HepG2 (cell line): ENCODE data around the gene SERINC2. TPM values are rescaled to one million over a fixed set of nuclear protein-coding genes. Genes with fewer than 3 reads are reported as not detected.
A peak's percentile ranks its signal among the peaks of the same experiment; 100 is the strongest.

Experiments used
- ATAC-seq: fragments of 200-7000 bp; cut with Tn5 transposase; 3 replicates; pipeline ENCODE4 v1.9.1; 2020; ENCODE audit warnings: mild to moderate bottlenecking, moderate library complexity
- BruUV-seq: library from RNA; stranded (reverse); fragments of 400-500 nt; replicated peaks from 2 replicates; lab custom pipeline; 2021; lab: Mats Ljungman, UMichigan
- CTCF ChIA-PET: fragments of 300-600 bp; formaldehyde crosslinking; extraction: SDS; loops from one replicate; lab custom pipeline; 2021; ENCODE audit warnings: low total read pairs, inconsistent platforms, low intra/inter-chr PET ratio; lab: Yijun Ruan, JAX
- POLR2A ChIA-PET: fragments of 350-600 bp; sonication (Branson Sonifier 250); formaldehyde crosslinking; loops from one replicate; lab custom pipeline; 2020; ENCODE audit warnings: antibody characterized with exemption, inconsistent platforms; lab: Yijun Ruan, JAX
- DNase-seq: peaks from one replicate; pipeline ENCODE4 v3.0.0-alpha.2; 2015; ENCODE audit warnings: low spot score
- FAIRE-seq: peaks from 3 replicates; lab custom pipeline; 2011; peaks lifted over from hg19 to GRCh38; lab: Jason Lieb, UNC
- H2AFZ ChIP-seq: one replicate; pipeline ENCODE4 v1.6.1; 2011; ENCODE audit warnings: low read length, inconsistent platforms
- H3K27ac ChIP-seq: fragments of 300-600 bp; 3 replicates; pipeline ENCODE4 v1.8.0; 2011; ENCODE audit warnings: mixed run types, mild to moderate bottlenecking, mixed read lengths, low read length, inconsistent platforms; ENCODE audit not compliant: insufficient read depth; ENCODE audit errors: extremely low read length
- H3K27me3 ChIP-seq, 2 experiments: fragments of 200-600 bp in 1 of 2; 2 replicates in 1 of 2; 3 replicates in 1 of 2; pipeline versions ENCODE4 v1.6.0 to v1.8.0; 2011; ENCODE audit warnings: low read length in 2 of 2, mild to moderate bottlenecking in 2 of 2, moderate library complexity in 2 of 2, inconsistent platforms in 1 of 2; ENCODE audit not compliant: insufficient read depth in 2 of 2, control insufficient read depth in 1 of 2
- H3K36me3 ChIP-seq, 2 experiments: fragments of 200-600 bp in 1 of 2; replicated peaks in 1 of 2; 2 replicates in 1 of 2; 3 replicates in 1 of 2; pipeline versions ENCODE4 v1.5.1 to v1.8.0; 2011; ENCODE audit warnings: low read length in 2 of 2, inconsistent platforms in 1 of 2; ENCODE audit not compliant: insufficient read depth in 2 of 2, control insufficient read depth in 1 of 2
- H3K4me1 ChIP-seq: 2 replicates; pipeline ENCODE4 v1.5.1; 2012; ENCODE audit warnings: low read length, inconsistent platforms; ENCODE audit not compliant: insufficient read depth
- H3K4me2 ChIP-seq: 2 replicates; pipeline ENCODE4 v1.6.0; 2011; ENCODE audit warnings: low read depth, low read length, inconsistent platforms
- H3K4me3 ChIP-seq, 3 experiments: fragments of 200-600 bp in 1 of 3; sonication (generic), shearing (Covaris generic) in 1 of 3; replicated peaks in 1 of 3; 2 replicates each; pipeline ENCODE4 v1.5.1; 2011 to 2016; ENCODE audit warnings: low read length in 3 of 3, inconsistent platforms in 2 of 3, low read depth in 2 of 3, mild to moderate bottlenecking in 2 of 3, control low read depth in 1 of 3, mixed read lengths in 1 of 3; ENCODE audit not compliant: insufficient read depth in 1 of 3
- H3K79me2 ChIP-seq: one replicate; pipeline ENCODE4 v1.6.1; 2011; ENCODE audit warnings: low read length, inconsistent platforms; ENCODE audit not compliant: insufficient read depth
- H3K9ac ChIP-seq: 2 replicates; pipeline ENCODE4 v1.6.0; 2011; ENCODE audit warnings: mild to moderate bottlenecking, low read depth, low read length, inconsistent platforms; ENCODE audit not compliant: insufficient read depth
- H3K9me3 ChIP-seq: 2 replicates; pipeline ENCODE4 v1.5.1; 2012; ENCODE audit warnings: mild to moderate bottlenecking, low read length
- H4K20me1 ChIP-seq: 2 replicates; pipeline ENCODE4 v1.6.0; 2011; ENCODE audit warnings: inconsistent platforms, mild to moderate bottlenecking, low read length, moderate library complexity; ENCODE audit not compliant: insufficient read depth
- DNMT3B ChIP-seq: conservative IDR thresholded peaks from 2 replicates; pipeline ENCODE4 v1.6.1; 2016; ENCODE audit warnings: missing biosample characterization, control low read depth
- ETV6 ChIP-seq: sonication (generic); formaldehyde crosslinking; conservative IDR thresholded peaks from 2 replicates; pipeline ENCODE4 v1.4.0; 2020; ENCODE audit warnings: missing genetic modification reagents
- GABPB1 ChIP-seq: IDR thresholded peaks from 2 replicates; pipeline ENCODE4 v1.6.1; 2016; ENCODE audit warnings: mild to moderate bottlenecking, missing genetic modification reagents, moderate library complexity, missing compliant biosample characterization
- GATAD2A ChIP-seq: IDR thresholded peaks from 2 replicates; pipeline ENCODE4 v1.6.1; 2016
- HNRNPLL ChIP-seq: fragments of 200-400 bp; formaldehyde crosslinking; IDR thresholded peaks from 2 replicates; pipeline ENCODE4 v1.6.1; 2017; ENCODE audit warnings: mild to moderate bottlenecking, low read depth, low read length; ENCODE audit not compliant: poor library complexity, severe bottlenecking
- NFKB2 ChIP-seq: sonication (generic); formaldehyde crosslinking; IDR thresholded peaks from 2 replicates; pipeline ENCODE4 v1.4.0; 2020; ENCODE audit warnings: missing genetic modification reagents, borderline replicate concordance
- RBFOX2 ChIP-seq: fragments of 200-400 bp; formaldehyde crosslinking; IDR thresholded peaks from 2 replicates; pipeline ENCODE4 v1.6.1; 2017; ENCODE audit warnings: low read depth, mild to moderate bottlenecking, low read length
- RBM39 ChIP-seq: fragments of 200-400 bp; formaldehyde crosslinking; IDR thresholded peaks from one replicate; pipeline ENCODE4 v1.6.1; 2018; ENCODE audit warnings: antibody characterized with exemption, mild to moderate bottlenecking, low read depth, low read length; ENCODE audit not compliant: poor library complexity, severe bottlenecking
- TBX2 ChIP-seq: sonication (generic); formaldehyde crosslinking; IDR thresholded peaks from 2 replicates; pipeline ENCODE4 v1.5.0; 2020; ENCODE audit warnings: missing genetic modification reagents, mild to moderate bottlenecking, borderline replicate concordance
- TOPORS ChIP-seq: sonication (generic); formaldehyde crosslinking; IDR thresholded peaks from 2 replicates; pipeline ENCODE4 v1.8.0; 2023; ENCODE audit warnings: mild to moderate bottlenecking, missing genetic modification reagents
- ZFP62 ChIP-seq: sonication (generic); formaldehyde crosslinking; IDR thresholded peaks from 2 replicates; pipeline ENCODE4 v1.4.0; 2020; ENCODE audit warnings: missing genetic modification reagents
- ZNF891 ChIP-seq: sonication (generic); formaldehyde crosslinking; IDR thresholded peaks from 2 replicates; pipeline ENCODE4 v1.5.0; 2020; ENCODE audit warnings: mild to moderate bottlenecking, missing genetic modification reagents
- WGBS: methylation state at CpG from one replicate; pipeline ENCODE4 v1.1.6; 2017; ENCODE audit warnings: low lambda C conversion rate; 5-methylcytosine and 5-hydroxymethylcytosine counted together
- in situ Hi-C: cut with HindIII; loops from 2 replicates; pipeline ENCODE4 v1.10.0; 2017; ENCODE audit warnings: low pct_unique_long_range_greater_than_20kb; ENCODE audit not compliant: extremely low pct_ligation_motif_present
- intact Hi-C: fragments of 100-400 bp; cut with micrococcal nuclease; formaldehyde crosslinking; loops from one replicate; pipeline ENCODE4 v1.10.0; 2022; ENCODE audit not compliant: unreplicated experiment
- polyA plus RNA-seq, 8 experiments: library from polyadenylated mRNA; depleted of rRNA in 3 of 8; stranded (reverse) in 7 of 8; unstranded in 1 of 8; fragments of >200 nt; fragmentation: Illumina TruSeq in 4 of 8; extraction: Trizol in 4 of 8; gene quantifications; 2 replicates each; pipeline versions ENCODE4 v1.2.1 to v1.2.3, GENCODE V29; 2011 to 2016; ENCODE audit warnings: low read depth in 4 of 8, missing spikeins in 1 of 8, mixed read lengths in 1 of 8; ENCODE audit not compliant: insufficient read depth in 1 of 8
- total RNA-seq, 5 experiments: library from RNA; depleted of rRNA; stranded (reverse); fragments of >200 nt; fragmentation: Illumina TruSeq; extraction: Trizol; gene quantifications; 2 replicates each; pipeline ENCODE4 v1.2.3, GENCODE V29; 2016; ENCODE audit warnings: low read depth in 1 of 5
- TF ChIP-seq, protein P1 (sequence below): sonication (generic); formaldehyde crosslinking; IDR thresholded peaks from 2 replicates; pipeline ENCODE4 v1.4.0; 2020; ENCODE audit warnings: missing genetic modification reagents
- TF ChIP-seq, protein P2 (sequence below): sonication (generic); formaldehyde crosslinking; IDR thresholded peaks from one replicate; pipeline ENCODE4 v1.5.1; 2020; ENCODE audit warnings: mild to moderate bottlenecking, missing genetic modification reagents; ENCODE audit errors: not compliant biosample characterization

SERINC2 gene
- total and polyA plus RNA-seq, 2 of the 13 experiments (the other 11 are each of a cell fraction or from before 2014, with no cell fraction given), result 4.8 to 126 TPM

DNA sequence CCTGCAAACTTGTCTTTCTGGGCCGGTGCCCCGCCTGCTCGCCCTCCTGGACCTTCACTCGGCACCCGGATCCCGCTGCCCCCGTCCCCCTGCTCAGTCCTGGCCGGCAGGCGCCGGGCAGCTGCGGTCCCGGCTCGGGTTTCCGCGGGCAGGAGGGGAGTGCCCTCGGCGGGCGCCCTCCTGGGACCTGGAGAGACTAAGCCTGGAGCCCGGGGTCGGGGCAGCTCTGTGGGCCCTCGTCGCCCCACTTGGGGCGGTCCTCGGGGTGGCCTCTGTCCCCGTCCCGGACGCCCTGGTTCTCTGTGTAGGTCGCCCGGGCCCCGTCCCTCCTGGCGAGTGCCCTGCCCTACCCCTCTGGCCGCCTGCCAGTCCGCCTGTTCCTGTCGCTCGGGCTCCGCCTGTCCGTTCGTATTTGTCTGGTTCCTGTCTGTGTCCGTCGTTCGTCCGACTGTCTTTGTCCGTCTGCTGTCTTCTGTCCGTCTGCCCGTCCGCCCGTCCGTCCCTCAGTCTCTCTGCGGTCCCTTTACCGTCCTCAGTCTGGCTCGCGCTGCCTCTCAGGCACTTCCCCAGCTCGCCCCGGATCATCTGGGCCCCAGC, 490 bp downstream of the SERINC2 start:
- CTCF ChIA-PET, result no interaction called here
- TF ChIP-seq ZNF891 (0 out of 2 replicates have a peak, but pooled peaks have one; percentile 16), DNMT3B (CRISPR knock-in tag) (no peak), TBX2 (CRISPR knock-in tag) (peak; percentile 49; the same call in 1 of the 2 replicates), ETV6 (CRISPR knock-in tag) (no peak), RBM39 (peak; percentile 35), GABPB1 (CRISPR knock-in tag) (peak; percentile 27; the same call in 1 of the 2 replicates), ZFP62 (CRISPR knock-in tag) (no peak), NFKB2 (peak; percentile 15; the same call in 1 of the 2 replicates), HNRNPLL (peak; percentile 46), RBFOX2 (peak; percentile 79), GATAD2A (CRISPR knock-in tag) (0 out of 2 replicates have a peak, but pooled peaks have one; percentile 9), TOPORS (CRISPR knock-in tag) (peak; percentile 80)
- TF ChIP-seq, protein P1, sequence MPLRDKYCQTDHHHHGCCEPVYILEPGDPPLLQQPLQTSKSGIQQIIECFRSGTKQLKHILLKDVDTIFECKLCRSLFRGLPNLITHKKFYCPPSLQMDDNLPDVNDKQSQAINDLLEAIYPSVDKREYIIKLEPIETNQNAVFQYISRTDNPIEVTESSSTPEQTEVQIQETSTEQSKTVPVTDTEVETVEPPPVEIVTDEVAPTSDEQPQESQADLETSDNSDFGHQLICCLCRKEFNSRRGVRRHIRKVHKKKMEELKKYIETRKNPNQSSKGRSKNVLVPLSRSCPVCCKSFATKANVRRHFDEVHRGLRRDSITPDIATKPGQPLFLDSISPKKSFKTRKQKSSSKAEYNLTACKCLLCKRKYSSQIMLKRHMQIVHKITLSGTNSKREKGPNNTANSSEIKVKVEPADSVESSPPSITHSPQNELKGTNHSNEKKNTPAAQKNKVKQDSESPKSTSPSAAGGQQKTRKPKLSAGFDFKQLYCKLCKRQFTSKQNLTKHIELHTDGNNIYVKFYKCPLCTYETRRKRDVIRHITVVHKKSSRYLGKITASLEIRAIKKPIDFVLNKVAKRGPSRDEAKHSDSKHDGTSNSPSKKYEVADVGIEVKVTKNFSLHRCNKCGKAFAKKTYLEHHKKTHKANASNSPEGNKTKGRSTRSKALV (CRISPR knock-in tag), result 0 out of 2 replicates have a peak, but pooled peaks have one; percentile 20
- TF ChIP-seq, protein P2, sequence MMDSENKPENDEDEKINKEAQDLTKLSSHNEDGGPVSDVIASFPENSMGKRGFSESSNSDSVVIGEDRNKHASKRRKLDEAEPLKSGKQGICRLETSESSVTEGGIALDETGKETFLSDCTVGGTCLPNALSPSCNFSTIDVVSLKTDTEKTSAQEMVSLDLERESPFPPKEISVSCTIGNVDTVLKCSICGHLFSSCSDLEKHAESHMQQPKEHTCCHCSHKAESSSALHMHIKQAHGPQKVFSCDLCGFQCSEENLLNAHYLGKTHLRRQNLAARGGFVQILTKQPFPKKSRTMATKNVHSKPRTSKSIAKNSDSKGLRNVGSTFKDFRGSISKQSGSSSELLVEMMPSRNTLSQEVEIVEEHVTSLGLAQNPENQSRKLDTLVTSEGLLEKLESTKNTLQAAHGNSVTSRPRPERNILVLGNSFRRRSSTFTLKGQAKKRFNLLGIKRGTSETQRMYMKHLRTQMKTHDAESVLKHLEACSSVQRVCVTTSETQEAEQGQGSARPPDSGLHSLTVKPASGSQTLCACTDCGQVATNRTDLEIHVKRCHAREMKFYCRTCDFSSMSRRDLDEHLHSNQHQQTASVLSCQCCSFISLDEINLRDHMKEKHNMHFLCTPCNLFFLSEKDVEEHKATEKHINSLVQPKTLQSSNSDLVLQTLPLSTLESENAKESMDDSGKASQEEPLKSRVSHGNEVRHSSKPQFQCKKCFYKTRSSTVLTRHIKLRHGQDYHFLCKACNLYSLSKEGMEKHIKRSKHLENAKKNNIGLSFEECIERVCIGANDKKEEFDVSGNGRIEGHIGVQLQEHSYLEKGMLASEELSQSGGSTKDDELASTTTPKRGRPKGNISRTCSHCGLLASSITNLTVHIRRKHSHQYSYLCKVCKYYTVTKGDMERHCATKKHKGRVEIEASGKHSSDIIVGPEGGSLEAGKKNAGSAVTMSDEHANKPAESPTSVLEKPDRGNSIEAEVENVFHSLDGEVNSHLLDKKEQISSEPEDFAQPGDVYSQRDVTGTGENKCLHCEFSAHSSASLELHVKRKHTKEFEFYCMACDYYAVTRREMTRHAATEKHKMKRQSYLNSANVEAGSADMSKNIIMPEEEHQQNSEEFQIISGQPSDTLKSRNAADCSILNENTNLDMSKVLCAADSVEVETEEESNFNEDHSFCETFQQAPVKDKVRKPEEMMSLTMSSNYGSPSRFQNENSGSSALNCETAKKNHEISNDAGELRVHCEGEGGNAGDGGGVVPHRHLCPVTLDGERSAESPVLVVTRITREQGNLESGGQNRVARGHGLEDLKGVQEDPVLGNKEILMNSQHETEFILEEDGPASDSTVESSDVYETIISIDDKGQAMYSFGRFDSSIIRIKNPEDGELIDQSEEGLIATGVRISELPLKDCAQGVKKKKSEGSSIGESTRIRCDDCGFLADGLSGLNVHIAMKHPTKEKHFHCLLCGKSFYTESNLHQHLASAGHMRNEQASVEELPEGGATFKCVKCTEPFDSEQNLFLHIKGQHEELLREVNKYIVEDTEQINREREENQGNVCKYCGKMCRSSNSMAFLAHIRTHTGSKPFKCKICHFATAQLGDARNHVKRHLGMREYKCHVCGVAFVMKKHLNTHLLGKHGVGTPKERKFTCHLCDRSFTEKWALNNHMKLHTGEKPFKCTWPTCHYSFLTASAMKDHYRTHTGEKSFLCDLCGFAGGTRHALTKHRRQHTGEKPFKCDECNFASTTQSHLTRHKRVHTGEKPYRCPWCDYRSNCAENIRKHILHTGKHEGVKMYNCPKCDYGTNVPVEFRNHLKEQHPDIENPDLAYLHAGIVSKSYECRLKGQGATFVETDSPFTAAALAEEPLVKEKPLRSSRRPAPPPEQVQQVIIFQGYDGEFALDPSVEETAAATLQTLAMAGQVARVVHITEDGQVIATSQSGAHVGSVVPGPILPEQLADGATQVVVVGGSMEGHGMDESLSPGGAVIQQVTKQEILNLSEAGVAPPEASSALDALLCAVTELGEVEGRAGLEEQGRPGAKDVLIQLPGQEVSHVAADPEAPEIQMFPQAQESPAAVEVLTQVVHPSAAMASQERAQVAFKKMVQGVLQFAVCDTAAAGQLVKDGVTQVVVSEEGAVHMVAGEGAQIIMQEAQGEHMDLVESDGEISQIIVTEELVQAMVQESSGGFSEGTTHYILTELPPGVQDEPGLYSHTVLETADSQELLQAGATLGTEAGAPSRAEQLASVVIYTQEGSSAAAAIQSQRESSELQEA (CRISPR knock-in tag), result peak; percentile 53

More for the DNA sequence above, 490 bp downstream of the SERINC2 start:
- peak; percentile 49 for ATAC-seq
- BruUV-seq, result no TSS peak
- no peaks in the 10 kb centered on the region for H3K9me3 ChIP-seq
- peak overlapping the region; percentile 88 to 97 (median 96) for H3K4me3 ChIP-seq
- DNase-seq, result no peak
- H2AFZ ChIP-seq, result no peak overlapping the region
- intact Hi-C loops (no loop called here), in situ Hi-C loops (no loop called here)
- peak overlapping the region; percentile 85 for H3K9ac ChIP-seq
- H3K27me3 ChIP-seq, result peaks cover 2 to 38% of the 10 kb centered on the region in 2 experiments; a peak in 2 of 5 replicates
- WGBS, result 1% methylated on average over 29 of the region's 54 CpGs
- peaks cover 21% of the 10 kb centered on the region for H3K79me2 ChIP-seq
- FAIRE-seq, result no peak
- POLR2A ChIA-PET, result interaction anchor here (1.3 kb wide), 1 partner anchor 19 kb away, joined by 3 read pairs; no protein-coding TSS in a partner anchor
- peaks cover 70% of the 10 kb centered on the region for H3K4me1 ChIP-seq
- H3K36me3 ChIP-seq, result no peaks in the 10 kb centered on the region; a peak in 1 of 5 replicates
- peak overlapping the region; percentile 90 for H3K4me2 ChIP-seq
- H4K20me1 ChIP-seq, result no peaks in the 10 kb centered on the region
- H3K27ac ChIP-seq, result peak overlapping the region; percentile 72
